Stimulated activated CD8-positive, alpha-beta memory T cell treated with anti-CD3 and anti-CD28 coated beads, Interleukin-4, amount 100 ng/mL, for 4 hours (primary cell): ENCODE results near the gene GCGR.

Experiments
- DNase-seq, 2 donors: peaks; one replicate each; pipeline ENCODE4 v3.0.0-alpha.2; 2020; ENCODE audit warnings: low read depth in 2 of 2, low spot score in 1 of 2

GCGR gene

DNA sequence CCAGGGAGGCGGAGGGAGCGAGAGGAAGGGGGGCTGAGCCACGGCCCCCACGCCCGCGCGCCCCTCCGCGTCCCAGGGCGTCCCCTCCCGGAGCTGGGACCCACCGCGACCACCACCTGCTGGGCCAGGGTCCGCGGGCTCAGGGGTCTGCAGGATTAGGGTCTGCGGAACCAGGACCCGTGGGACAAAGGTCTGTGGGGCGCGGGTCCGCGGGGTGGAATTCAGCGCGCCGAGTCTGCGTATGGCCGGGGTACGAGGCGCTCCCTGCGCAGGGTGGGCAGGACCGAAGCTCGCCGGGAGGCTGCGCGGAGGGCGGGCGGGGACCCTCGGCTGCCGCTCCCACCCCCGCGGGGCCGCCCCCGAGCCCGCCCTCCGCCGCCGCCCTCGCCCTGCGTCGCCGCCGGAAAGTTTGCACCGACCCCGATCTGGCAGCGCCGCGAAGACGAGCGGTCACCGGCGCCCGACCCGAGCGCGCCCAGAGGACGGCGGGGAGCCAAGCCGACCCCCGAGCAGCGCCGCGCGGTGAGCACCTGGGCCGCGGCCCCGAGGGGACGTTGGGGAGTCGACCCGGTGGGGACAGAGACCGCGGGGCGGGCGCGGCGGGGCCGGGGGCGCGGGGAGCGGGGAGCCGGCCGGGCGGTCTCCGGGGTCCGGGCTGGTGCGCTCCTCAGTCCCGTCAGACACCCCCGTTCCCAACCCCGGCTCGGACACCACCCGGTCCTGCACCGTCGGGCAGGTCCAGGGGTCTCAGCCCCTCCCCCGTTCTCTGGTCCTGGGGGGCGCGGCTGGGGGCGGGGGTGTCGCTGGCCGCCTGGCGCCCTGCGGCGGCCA lies at the start of gene GCGR:
Gene GCGR (plus strand): TSS at position 423 of the 831 bp plus-strand sequence. CDS start 4,869 bp downstream, outside the sequence.
- no peak for DNase-seq

DNA sequence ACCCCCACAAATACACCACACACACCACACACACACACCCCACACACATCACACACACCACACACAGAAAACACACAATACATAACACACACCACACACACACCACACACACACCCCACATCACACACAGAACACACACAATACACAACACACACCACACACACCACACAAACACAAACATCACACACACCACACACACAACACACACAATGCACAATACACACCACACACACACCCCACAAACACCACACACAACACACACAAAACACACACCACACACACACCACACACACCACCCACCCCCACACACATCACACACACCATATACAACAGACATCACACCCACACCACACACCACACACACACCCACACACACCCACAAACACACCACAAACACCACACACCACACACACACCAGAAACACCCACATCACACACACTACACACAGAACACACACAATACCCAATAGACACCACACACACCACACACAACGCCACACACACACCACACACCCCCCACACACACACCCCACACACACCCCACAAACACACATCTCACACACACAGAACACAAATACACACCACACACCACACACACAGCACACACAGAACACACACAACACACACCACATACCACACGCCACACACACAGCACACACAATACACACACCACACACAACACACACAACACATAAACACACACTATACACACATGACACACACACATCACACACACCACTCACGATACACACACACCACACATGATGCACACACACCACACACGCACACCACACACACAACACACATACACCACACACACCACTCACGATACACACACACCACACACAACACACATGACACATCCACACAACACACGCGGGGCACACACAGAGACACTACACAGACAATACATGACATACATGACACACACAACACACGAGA lies 11.0 kb upstream of the GCGR start:
- DNase-seq: no peak

DNA sequence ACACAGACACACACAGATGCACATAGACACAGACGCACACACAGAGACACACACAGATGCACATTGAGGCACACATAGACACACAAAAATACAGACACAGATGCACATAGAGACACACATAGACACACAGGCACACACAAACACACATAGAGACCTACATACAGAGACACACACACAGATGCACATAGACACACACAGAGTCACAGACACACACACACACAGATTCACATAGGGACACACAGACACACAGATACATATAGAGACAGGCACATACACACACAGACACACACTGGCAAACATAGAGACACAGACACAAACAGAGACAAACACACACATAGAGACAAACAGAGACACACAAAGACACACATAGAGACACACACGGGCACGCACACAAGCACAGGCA lies 9.9 kb upstream of the GCGR start:
- DNase-seq: no peak

DNA sequence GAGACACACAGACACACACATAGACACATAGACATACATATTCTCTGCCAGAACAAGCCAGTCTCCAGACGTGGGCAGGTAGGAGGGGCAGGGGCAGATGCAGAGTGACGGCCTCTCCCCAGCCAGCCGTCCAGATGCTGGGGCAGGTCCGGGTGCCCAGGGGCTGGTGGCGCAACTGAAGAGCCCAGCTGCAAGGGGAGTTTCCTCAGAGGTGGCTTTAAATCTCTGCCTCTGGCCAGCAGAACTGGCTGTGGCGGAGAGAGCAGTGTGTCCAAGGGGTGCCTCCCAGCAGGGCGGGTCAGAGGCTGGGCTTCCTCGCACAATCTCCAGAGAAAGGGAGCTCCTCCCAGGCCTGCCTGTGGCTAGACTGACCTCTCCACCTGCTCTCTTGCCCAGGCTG lies 9.4 kb upstream of the GCGR start:
- DNase-seq: no peak

- no peak for DNase-seq
These were observed 2.6 kb upstream of the GCGR start for GRCh38 chr17:81801327-81801726.

DNA sequence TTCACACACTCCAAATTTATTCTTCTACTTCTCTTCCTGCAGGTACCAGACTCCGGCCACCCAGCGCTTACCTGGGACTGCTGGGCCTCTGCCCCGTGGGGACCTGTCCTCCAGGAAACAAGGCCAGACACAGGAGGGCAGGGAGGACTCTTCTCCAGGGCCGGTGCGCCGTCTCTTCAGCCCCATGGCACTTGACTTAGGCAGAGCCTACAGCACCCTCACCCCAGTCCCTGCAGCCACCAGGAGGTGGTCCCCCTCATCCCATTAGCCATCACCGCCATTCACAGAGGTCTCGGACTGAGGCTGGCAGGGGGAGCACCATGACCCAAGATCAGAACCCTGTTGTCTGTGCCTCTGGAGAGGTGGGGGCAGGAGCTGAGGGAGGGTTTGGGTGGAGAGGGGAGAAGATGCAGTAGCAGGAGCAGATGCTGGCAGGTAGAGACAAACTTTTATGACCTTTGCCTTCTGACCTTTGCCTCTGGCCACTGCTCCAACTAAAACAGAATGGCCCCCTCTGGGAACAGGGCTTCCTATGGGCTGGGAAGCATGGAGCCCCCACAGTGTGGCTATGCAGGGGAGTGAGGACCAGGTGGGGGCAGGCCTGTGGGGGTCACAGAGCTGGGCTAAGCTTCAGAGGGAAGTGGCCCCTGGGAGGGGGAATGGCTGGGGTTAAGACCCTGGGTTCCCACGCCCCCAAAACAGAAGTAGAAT lies 1.7 kb upstream of the GCGR start:
- DNase-seq: no peak

DNA sequence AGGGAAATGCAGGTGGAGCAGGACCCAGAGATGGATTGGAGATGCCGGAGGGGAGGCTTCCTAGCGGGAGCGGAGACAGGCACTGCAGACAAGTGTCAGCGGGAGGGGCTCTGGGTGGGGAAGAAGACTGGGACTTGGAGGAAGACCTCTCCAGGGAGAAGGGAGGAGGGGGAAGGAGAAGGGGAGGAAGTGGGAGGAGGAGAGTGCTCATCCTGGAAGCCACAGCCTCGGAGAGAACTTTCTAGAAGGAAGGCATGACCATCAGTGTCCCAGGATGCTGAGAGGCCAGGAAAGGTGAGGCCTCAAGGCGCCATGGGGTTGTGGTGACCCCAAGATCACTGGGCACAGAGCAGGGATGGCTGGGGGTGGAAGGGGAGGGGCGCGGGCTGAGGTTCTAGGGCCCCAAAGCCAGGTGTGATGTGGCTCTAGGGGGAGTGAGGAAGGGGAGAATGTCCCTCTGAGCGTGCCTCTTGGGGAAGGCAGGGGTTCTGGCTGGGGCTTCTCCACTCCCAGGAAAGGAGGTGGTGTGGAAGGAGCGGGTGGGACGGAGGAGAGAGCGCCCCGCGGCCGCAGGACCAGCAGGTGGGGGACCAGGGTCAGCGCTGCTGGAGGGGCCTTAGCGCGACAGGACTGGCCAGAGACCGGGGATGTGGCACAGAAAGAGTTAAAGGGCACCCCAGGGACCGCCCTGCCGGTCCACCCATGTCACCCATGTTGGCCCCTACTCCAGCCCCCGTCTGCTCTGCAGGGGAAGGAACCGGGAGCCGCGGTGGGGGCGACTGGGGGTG lies 900 bp upstream of the GCGR start:
- no peak for DNase-seq

GRCh38 chr17:81804559-81805399 lies 829 bp downstream of the GCGR start:
- no peak for DNase-seq

DNA sequence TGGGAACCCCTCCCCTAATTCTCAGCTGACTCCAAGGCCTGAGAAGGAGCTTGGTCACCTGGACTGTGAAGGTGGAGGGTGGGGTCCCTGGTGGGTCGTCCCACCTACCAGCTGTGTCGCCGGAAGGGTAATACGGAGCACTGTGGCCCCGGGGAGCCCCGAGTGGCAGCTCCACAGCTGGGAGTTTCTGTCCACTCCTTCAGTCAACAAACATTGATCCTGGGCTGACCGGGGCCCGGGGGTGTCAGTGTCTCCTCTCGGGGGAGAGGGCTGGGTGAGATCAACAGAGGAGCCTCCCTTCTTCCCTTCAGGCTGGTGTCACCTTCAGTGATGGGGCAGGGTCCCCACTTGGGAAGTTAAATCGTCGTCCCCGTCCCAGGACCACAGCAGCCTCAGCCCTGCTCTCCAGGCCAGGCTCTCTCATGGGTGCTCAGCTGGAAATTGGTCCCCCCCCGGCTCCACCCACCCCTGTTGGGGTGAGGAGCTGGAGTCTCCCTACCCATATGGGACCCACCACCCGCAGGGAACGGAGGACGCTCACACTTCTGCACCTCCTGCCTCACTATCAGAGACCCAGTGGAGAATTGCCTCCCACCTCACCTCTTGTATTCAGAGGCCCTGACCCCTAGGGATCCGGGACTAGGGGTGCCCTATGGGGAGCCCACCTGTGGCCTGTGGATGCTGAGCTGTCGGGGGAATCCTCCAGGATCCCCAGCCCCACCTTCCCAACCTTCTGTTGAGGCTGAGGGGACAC lies 1.9 kb downstream of the GCGR start:
- no peak for DNase-seq

DNA sequence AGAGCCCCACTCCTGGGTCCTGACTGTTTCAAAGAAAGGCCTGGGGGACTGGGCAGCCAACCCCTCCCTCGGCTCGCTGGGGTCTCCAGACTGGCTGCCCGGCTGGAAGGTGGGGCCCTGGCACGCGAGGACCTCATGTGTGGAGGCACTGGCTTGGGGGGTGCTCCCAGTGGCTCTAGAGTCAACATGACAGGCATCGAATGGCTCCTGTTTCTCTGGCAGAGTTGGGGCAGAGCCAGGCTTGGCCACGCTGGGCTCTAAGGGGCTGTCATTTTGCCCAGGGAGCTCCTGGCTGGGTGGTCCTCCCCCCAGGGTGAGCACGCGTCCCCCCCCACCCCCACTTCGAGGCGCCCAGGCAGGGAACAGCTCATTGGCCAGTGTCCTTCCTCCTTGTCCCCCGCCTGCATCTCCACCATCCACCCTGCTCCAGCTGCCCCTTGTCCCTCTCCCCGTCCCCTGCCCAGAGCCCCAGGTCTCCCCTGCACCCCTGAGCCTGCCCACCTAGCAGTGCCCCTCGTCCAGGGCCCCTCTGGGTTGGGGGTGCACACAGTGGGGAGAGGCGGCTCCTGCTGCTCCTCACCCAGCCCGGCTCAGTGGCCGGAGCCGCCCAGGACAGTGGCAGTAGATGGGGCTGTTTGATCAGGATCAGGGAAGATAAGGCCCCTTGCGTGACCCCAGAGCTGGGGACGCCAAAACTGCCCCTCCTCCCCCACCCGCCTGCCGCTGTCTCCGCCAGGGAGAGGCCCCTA lies 2.7 kb downstream of the GCGR start:
- DNase-seq: no peak

- DNase-seq: no peak
These were observed 3.3 kb downstream of the GCGR start for GRCh38 chr17:81807210-81807719.

DNA sequence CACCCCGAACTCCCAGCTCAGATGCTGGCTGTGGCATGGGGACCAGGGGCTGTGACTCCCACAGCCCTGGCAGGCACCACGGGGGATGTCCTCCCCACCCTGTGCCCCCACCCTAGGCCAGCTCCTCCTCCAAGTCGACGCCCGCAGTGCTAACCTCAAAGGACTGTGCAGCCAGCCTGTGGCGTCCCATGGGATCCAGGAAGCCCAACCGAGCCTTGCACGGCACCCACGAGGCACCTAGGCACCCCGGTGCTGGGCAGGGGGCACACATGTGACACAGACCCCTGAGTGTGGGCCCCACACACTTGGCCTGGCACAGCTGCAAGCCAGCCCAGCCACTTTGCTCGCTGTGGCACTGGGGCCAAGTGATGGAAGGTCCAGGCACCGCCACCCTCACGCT lies 3.9 kb downstream of the GCGR start:
- no peak for DNase-seq

DNA sequence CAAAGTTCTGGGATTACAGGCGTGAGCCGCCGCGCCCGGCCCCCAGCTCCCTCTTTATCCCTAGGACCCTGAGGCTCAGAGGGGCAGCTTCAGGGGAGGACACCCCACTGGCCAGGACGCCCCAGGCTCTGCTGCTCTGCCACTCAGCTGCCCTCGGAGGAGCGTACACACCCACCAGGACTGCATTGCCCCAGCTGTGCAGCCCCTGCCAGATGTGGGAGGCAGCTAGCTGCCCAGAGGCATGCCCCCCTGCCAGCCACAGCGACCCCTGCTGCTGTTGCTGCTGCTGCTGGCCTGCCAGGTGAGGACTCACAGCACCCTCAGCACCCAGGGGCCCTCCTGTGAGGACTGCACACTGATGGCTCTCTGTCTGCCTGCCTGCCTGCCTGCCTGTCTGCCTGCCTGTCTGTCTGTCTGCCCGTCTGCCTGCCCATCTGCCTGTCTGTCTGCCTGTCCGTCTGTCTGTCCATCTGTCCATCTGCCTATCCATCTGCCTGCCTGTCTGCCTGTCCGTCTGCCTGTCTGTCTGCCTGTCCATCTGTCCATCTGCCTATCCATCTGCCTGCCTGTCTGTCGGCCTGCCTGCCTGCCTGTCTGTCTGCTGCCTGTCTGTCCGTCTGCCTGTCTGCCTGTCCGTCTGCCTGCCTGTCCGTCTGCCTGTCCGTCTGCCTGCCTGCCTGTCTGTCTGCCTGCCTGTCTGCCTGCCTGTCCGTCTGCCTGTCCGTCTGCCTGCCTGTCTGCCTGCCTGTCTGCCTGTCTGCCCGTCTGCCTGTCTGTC lies 5.0 kb downstream of the GCGR start:
- DNase-seq: no peak

GRCh38 chr17:81809556-81809998 lies 5.6 kb downstream of the GCGR start:
- no peak for DNase-seq

- no peak for DNase-seq
These were observed 6.5 kb downstream of the GCGR start for GRCh38 chr17:81810476-81810875.

DNA sequence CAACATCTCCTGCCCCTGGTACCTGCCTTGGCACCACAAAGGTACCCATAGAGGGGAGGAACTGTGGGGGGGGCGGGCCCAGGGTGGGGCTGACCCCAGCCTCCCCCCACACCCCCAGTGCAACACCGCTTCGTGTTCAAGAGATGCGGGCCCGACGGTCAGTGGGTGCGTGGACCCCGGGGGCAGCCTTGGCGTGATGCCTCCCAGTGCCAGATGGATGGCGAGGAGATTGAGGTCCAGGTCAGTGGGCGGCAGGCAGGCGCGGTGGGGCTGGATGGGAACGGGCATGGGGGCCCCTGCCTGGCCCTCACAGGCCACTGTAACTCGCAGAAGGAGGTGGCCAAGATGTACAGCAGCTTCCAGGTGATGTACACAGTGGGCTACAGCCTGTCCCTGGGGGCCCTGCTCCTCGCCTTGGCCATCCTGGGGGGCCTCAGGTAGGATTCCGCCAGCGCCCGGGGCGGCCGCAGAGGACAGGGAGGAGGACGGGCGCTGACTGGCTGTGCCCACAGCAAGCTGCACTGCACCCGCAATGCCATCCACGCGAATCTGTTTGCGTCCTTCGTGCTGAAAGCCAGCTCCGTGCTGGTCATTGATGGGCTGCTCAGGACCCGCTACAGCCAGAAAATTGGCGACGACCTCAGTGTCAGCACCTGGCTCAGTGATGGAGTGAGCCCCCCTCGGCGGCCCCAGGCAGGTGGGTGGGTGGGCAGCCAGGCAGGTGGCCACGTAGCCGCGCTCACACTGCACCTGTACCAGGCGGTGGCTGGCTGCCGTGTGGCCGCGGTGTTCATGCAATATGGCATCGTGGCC lies 7.1 kb downstream of the GCGR start:
- DNase-seq: no peak
